WTC11 (cell line): ENCODE results near the gene CALCB. TPM values are rescaled to one million over a fixed set of nuclear protein-coding genes. Genes with fewer than 3 reads are reported as not detected.

ENCODE experiments used
- ATAC-seq: fragments of 200-7000 bp; cut with Tn5 transposase; 2 replicates; pipeline ENCODE4 v1.10.0; 2021; ENCODE audit warnings: mild to moderate bottlenecking, moderate library complexity
- CTCF ChIA-PET: fragments of 300-600 bp; sonication (Branson Sonifier 250); formaldehyde crosslinking; loops from one replicate; lab custom pipeline; 2021; ENCODE audit warnings: antibody characterized with exemption; lab: Charles Lee
- POLR2A ChIA-PET: fragments of 350-600 bp; sonication (Branson Sonifier 250); formaldehyde crosslinking; loops from one replicate; lab custom pipeline; 2021; ENCODE audit warnings: antibody characterized with exemption; lab: Charles Lee
- DNase-seq: peaks from one replicate; pipeline ENCODE4 v3.0.0; 2021; ENCODE audit warnings: low spot score
- H3K27ac Mint-ChIP-seq: 2 replicates; pipeline ENCODE4 v1.8.0; 2021; ENCODE audit warnings: mixed read lengths
- H3K27me3 Mint-ChIP-seq: 2 replicates; pipeline ENCODE4 v1.8.0; 2021; ENCODE audit warnings: low read depth, mild to moderate bottlenecking, moderate library complexity, mixed read lengths
- H3K36me3 Mint-ChIP-seq: 2 replicates; pipeline ENCODE4 v1.8.0; 2021; ENCODE audit warnings: mixed read lengths
- H3K4me1 Mint-ChIP-seq: 2 replicates; pipeline ENCODE4 v1.8.0; 2022; ENCODE audit warnings: mixed read lengths
- H3K4me3 Mint-ChIP-seq: 2 replicates; pipeline ENCODE4 v1.8.0; 2021; ENCODE audit warnings: mild to moderate bottlenecking, moderate library complexity, mixed read lengths
- H3K9me3 Mint-ChIP-seq: 2 replicates; pipeline ENCODE4 v1.8.0; 2021; ENCODE audit warnings: mixed read lengths
- CBFB ChIP-seq: sonication (generic); formaldehyde crosslinking; IDR thresholded peaks from 2 replicates; pipeline ENCODE4 v1.8.1; 2022; ENCODE audit warnings: mild to moderate bottlenecking, low read depth, missing genetic modification reagents
- ELF4 ChIP-seq: sonication (generic); formaldehyde crosslinking; IDR thresholded peaks from 2 replicates; pipeline ENCODE4 v1.8.1; 2022; ENCODE audit warnings: low read depth, mild to moderate bottlenecking, moderate library complexity, missing genetic modification reagents
- ETV6 ChIP-seq: sonication (generic); formaldehyde crosslinking; IDR thresholded peaks from 2 replicates; pipeline ENCODE4 v1.8.1; 2022; ENCODE audit warnings: mild to moderate bottlenecking, missing genetic modification reagents
- FOXP1 ChIP-seq: sonication (generic); formaldehyde crosslinking; IDR thresholded peaks from 2 replicates; pipeline ENCODE4 v1.8.0; 2022; ENCODE audit warnings: missing genetic modification reagents, mild to moderate bottlenecking, moderate library complexity, borderline replicate concordance
- GTF2I ChIP-seq: fragments of 250-450 bp; sonication (Bioruptor Pico); conservative IDR thresholded peaks from 2 replicates; pipeline ENCODE4 v1.4.0; 2021; ENCODE audit warnings: mild to moderate bottlenecking
- HMGA2 ChIP-seq: fragments of 250-450 bp; sonication (Bioruptor Pico); IDR thresholded peaks from 2 replicates; pipeline ENCODE4 v1.4.0; 2021; ENCODE audit warnings: mild to moderate bottlenecking, moderate library complexity
- IRF1 ChIP-seq: sonication (generic); formaldehyde crosslinking; IDR thresholded peaks from 2 replicates; pipeline ENCODE4 v1.8.0; 2023; ENCODE audit warnings: missing genetic modification reagents
- IRF2 ChIP-seq: sonication (generic); formaldehyde crosslinking; IDR thresholded peaks from 2 replicates; pipeline ENCODE4 v1.8.0; 2022; ENCODE audit warnings: low read depth, missing genetic modification reagents, borderline replicate concordance
- KAT7 ChIP-seq: sonication (generic); formaldehyde crosslinking; IDR thresholded peaks from 2 replicates; pipeline ENCODE4 v1.8.1; 2023; ENCODE audit warnings: missing genetic modification reagents, mild to moderate bottlenecking, borderline replicate concordance
- SMAD3 ChIP-seq: sonication (generic); formaldehyde crosslinking; IDR thresholded peaks from 2 replicates; pipeline ENCODE4 v1.8.0; 2022; ENCODE audit warnings: missing genetic modification reagents, mild to moderate bottlenecking, borderline replicate concordance
- SMAD4 ChIP-seq: sonication (generic); formaldehyde crosslinking; IDR thresholded peaks from 2 replicates; pipeline ENCODE4 v1.8.0; 2022; ENCODE audit warnings: mild to moderate bottlenecking, missing genetic modification reagents
- ZNF396 ChIP-seq: fragments of 250-450 bp; sonication (Bioruptor Pico); IDR thresholded peaks from 2 replicates; pipeline ENCODE4 v1.8.0; 2021; ENCODE audit warnings: mild to moderate bottlenecking, moderate library complexity, borderline replicate concordance
- ZNF532 ChIP-seq: fragments of 250-450 bp; sonication (Bioruptor Pico); IDR thresholded peaks from 2 replicates; pipeline ENCODE4 v1.9.0; 2021; ENCODE audit warnings: mild to moderate bottlenecking, borderline replicate concordance
- total RNA-seq: library from RNA; stranded (reverse); gene quantifications from 3 replicates; pipeline ENCODE4 v1.2.3, GENCODE V29; 2021
- TF ChIP-seq, protein P1 (sequence below): fragments of 200-600 bp; IDR thresholded peaks from 2 replicates; pipeline ENCODE4 v1.8.0; 2022; ENCODE audit warnings: antibody characterized with exemption
- TF ChIP-seq, protein P2 (sequence below): sonication (generic); formaldehyde crosslinking; IDR thresholded peaks from 2 replicates; pipeline ENCODE4 v1.8.0; 2022; ENCODE audit warnings: mild to moderate bottlenecking, missing genetic modification reagents
- TF ChIP-seq, protein P3 (sequence below): sonication (generic); formaldehyde crosslinking; IDR thresholded peaks from 2 replicates; pipeline ENCODE4 v1.8.1; 2022; ENCODE audit warnings: missing genetic modification reagents, borderline replicate concordance
- TF ChIP-seq, protein P4 (sequence below): sonication (generic); formaldehyde crosslinking; IDR thresholded peaks from 2 replicates; pipeline ENCODE4 v1.8.0; 2023; ENCODE audit warnings: missing genetic modification reagents, mild to moderate bottlenecking, borderline replicate concordance

The CALCB gene
- total RNA-seq, 1 experiment from 2014 or later: 3.2 TPM

- CTCF ChIA-PET: interaction anchor here (0.7 to 2.5 kb wide), 9 partner anchors 12 to 207 kb away, joined by 3 to 22 read pairs (median 3); partner anchors contain the start of gene CALCB
- peak; percentile 42 for DNase-seq
- H3K27me3 Mint-ChIP-seq: peaks cover 34% of the 10 kb centered on the region
- H3K4me1 Mint-ChIP-seq: peaks cover 11% of the 10 kb centered on the region
- H3K9me3 Mint-ChIP-seq: no peaks in the 10 kb centered on the region
- ATAC-seq: peak; percentile 79
- no peak for TF ChIP-seq IRF2 (CRISPR knock-in tag)
- TF ChIP-seq GTF2I (CRISPR knock-in tag): no peak
- no peak for TF ChIP-seq KAT7 (CRISPR knock-in tag)
- TF ChIP-seq SMAD4: no peak
- TF ChIP-seq, protein P1, sequence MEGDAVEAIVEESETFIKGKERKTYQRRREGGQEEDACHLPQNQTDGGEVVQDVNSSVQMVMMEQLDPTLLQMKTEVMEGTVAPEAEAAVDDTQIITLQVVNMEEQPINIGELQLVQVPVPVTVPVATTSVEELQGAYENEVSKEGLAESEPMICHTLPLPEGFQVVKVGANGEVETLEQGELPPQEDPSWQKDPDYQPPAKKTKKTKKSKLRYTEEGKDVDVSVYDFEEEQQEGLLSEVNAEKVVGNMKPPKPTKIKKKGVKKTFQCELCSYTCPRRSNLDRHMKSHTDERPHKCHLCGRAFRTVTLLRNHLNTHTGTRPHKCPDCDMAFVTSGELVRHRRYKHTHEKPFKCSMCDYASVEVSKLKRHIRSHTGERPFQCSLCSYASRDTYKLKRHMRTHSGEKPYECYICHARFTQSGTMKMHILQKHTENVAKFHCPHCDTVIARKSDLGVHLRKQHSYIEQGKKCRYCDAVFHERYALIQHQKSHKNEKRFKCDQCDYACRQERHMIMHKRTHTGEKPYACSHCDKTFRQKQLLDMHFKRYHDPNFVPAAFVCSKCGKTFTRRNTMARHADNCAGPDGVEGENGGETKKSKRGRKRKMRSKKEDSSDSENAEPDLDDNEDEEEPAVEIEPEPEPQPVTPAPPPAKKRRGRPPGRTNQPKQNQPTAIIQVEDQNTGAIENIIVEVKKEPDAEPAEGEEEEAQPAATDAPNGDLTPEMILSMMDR: no peak
- no peak for TF ChIP-seq IRF1 (CRISPR knock-in tag)
- TF ChIP-seq ETV6 (CRISPR knock-in tag): no peak
- TF ChIP-seq, protein P2, sequence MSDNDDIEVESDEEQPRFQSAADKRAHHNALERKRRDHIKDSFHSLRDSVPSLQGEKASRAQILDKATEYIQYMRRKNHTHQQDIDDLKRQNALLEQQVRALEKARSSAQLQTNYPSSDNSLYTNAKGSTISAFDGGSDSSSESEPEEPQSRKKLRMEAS (CRISPR knock-in tag): no peak
- no peak for TF ChIP-seq ZNF396 (CRISPR knock-in tag)
- TF ChIP-seq FOXP1: no peak
- no peak for TF ChIP-seq ELF4 (CRISPR knock-in tag)
- no peak for TF ChIP-seq CBFB
- TF ChIP-seq, all 79 proteins: peak for 0
- H3K27ac Mint-ChIP-seq: no peak within 1 kb of the TSS
- no peaks in the 10 kb centered on the region for H3K36me3 Mint-ChIP-seq
- peak within 1 kb of the TSS; percentile 57 for H3K4me3 Mint-ChIP-seq
- POLR2A ChIA-PET: no interaction called here
These were observed 41.4 kb downstream of the CALCB start, which contains the start of gene INSC for GRCh38 chr11:15114501-15115475. INSC (plus strand) TSS chr11:15114923; CDS start chr11:15149175, 34,252 bp downstream.

- no peak overlapping the region for H3K4me3 Mint-ChIP-seq
- H3K36me3 Mint-ChIP-seq: no peaks in the 10 kb centered on the region
- H3K27ac Mint-ChIP-seq: no peak overlapping the region
- peaks cover 34% of the 10 kb centered on the region for H3K27me3 Mint-ChIP-seq
- no peak for ATAC-seq
- H3K9me3 Mint-ChIP-seq: no peaks in the 10 kb centered on the region
- POLR2A ChIA-PET: no interaction called here
- DNase-seq: no peak
- H3K4me1 Mint-ChIP-seq: peaks cover 11% of the 10 kb centered on the region
- CTCF ChIA-PET: interaction anchor here (0.7 to 1.7 kb wide), 8 partner anchors 11 to 208 kb away, joined by 3 to 6 read pairs (median 4); no protein-coding TSS in a partner anchor
- no peak for TF ChIP-seq SMAD3 (CRISPR knock-in tag)
- TF ChIP-seq, protein P3, sequence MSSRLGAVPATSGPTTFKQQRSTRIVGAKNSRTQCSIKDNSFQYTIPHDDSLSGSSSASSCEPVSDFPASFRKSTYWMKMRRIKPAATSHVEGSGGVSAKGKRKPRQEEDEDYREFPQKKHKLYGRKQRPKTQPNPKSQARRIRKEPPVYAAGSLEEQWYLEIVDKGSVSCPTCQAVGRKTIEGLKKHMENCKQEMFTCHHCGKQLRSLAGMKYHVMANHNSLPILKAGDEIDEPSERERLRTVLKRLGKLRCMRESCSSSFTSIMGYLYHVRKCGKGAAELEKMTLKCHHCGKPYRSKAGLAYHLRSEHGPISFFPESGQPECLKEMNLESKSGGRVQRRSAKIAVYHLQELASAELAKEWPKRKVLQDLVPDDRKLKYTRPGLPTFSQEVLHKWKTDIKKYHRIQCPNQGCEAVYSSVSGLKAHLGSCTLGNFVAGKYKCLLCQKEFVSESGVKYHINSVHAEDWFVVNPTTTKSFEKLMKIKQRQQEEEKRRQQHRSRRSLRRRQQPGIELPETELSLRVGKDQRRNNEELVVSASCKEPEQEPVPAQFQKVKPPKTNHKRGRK: no peak
- TF ChIP-seq FOXP1: no peak
- TF ChIP-seq HMGA2: no peak
- no peak for TF ChIP-seq ZNF532 (CRISPR knock-in tag)
- no peak for TF ChIP-seq IRF1 (CRISPR knock-in tag)
- TF ChIP-seq, protein P4, sequence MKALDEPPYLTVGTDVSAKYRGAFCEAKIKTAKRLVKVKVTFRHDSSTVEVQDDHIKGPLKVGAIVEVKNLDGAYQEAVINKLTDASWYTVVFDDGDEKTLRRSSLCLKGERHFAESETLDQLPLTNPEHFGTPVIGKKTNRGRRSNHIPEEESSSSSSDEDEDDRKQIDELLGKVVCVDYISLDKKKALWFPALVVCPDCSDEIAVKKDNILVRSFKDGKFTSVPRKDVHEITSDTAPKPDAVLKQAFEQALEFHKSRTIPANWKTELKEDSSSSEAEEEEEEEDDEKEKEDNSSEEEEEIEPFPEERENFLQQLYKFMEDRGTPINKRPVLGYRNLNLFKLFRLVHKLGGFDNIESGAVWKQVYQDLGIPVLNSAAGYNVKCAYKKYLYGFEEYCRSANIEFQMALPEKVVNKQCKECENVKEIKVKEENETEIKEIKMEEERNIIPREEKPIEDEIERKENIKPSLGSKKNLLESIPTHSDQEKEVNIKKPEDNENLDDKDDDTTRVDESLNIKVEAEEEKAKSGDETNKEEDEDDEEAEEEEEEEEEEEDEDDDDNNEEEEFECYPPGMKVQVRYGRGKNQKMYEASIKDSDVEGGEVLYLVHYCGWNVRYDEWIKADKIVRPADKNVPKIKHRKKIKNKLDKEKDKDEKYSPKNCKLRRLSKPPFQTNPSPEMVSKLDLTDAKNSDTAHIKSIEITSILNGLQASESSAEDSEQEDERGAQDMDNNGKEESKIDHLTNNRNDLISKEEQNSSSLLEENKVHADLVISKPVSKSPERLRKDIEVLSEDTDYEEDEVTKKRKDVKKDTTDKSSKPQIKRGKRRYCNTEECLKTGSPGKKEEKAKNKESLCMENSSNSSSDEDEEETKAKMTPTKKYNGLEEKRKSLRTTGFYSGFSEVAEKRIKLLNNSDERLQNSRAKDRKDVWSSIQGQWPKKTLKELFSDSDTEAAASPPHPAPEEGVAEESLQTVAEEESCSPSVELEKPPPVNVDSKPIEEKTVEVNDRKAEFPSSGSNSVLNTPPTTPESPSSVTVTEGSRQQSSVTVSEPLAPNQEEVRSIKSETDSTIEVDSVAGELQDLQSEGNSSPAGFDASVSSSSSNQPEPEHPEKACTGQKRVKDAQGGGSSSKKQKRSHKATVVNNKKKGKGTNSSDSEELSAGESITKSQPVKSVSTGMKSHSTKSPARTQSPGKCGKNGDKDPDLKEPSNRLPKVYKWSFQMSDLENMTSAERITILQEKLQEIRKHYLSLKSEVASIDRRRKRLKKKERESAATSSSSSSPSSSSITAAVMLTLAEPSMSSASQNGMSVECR: no peak
These were observed 42.3 kb downstream of the CALCB start for GRCh38 chr11:15115686-15116085.
